Measurements from ENCODE around the gene PCAT7. TPM values are rescaled to one million over a fixed set of nuclear protein-coding genes. Genes with fewer than 3 reads are reported as not detected.

Gene PCAT7
- total and polyA plus RNA-seq, 2 experiments from 2014 or later: 4.0 to 5.5 TPM

GRCh38 chr9:94511134-94511954 lies 43.5 kb upstream of the PCAT7 start:
- H3K4me1 ChIP-seq (ENCODE audit: insufficient read depth): peaks cover 5% of the 10 kb centered on the region; the same call in 1 of the 2 replicates
- DNase-seq (ENCODE audit: low spot score) (peak; percentile 36), ATAC-seq (peak; percentile 39; the same call in 2 of the 3 replicates)
- H3K27me3 ChIP-seq (ENCODE audit: insufficient read depth): no peaks in the 10 kb centered on the region
- 0 out of 2 replicates have a peak, but pooled peaks cover under 1% of the 10 kb centered on the region for H3K79me2 ChIP-seq (replicated peaks; ENCODE audit: insufficient read depth)
- Mint-ChIP-seq H3K36me3 (ENCODE audit: low read depth) (no peaks in the 10 kb centered on the region), H3K27ac (no peak overlapping the region), H3K9me3 (no peaks in the 10 kb centered on the region), H3K27me3 (ENCODE audit: insufficient read depth, low read depth, poor library complexity) (peaks cover 2% of the 10 kb centered on the region), H3K4me1 (peaks cover 11% of the 10 kb centered on the region), H3K4me3 (no peak overlapping the region)
- H3K4me3 ChIP-seq: no peak overlapping the region
- H3K27ac ChIP-seq (ENCODE audit: low read depth): no peak overlapping the region
- H3K9me2 ChIP-seq (ENCODE audit: insufficient read depth): no peaks in the 10 kb centered on the region
- TF ChIP-seq, protein P1, sequence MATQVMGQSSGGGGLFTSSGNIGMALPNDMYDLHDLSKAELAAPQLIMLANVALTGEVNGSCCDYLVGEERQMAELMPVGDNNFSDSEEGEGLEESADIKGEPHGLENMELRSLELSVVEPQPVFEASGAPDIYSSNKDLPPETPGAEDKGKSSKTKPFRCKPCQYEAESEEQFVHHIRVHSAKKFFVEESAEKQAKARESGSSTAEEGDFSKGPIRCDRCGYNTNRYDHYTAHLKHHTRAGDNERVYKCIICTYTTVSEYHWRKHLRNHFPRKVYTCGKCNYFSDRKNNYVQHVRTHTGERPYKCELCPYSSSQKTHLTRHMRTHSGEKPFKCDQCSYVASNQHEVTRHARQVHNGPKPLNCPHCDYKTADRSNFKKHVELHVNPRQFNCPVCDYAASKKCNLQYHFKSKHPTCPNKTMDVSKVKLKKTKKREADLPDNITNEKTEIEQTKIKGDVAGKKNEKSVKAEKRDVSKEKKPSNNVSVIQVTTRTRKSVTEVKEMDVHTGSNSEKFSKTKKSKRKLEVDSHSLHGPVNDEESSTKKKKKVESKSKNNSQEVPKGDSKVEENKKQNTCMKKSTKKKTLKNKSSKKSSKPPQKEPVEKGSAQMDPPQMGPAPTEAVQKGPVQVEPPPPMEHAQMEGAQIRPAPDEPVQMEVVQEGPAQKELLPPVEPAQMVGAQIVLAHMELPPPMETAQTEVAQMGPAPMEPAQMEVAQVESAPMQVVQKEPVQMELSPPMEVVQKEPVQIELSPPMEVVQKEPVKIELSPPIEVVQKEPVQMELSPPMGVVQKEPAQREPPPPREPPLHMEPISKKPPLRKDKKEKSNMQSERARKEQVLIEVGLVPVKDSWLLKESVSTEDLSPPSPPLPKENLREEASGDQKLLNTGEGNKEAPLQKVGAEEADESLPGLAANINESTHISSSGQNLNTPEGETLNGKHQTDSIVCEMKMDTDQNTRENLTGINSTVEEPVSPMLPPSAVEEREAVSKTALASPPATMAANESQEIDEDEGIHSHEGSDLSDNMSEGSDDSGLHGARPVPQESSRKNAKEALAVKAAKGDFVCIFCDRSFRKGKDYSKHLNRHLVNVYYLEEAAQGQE (IDR thresholded peaks at IDR 0.05; ENCODE audit: unreplicated experiment): no peak
- TF ChIP-seq ZNF331 (CRISPR knock-in tag; IDR thresholded peaks at IDR 0.05; ENCODE audit: low read depth) (no peak), EZH2phosphoT487 (IDR thresholded peaks at IDR 0.05; ENCODE audit: unreplicated experiment) (no peak), EZH2 (IDR thresholded peaks at IDR 0.05; ENCODE audit: low read depth, unreplicated experiment) (no peak)
- TF ChIP-seq, protein P2, sequence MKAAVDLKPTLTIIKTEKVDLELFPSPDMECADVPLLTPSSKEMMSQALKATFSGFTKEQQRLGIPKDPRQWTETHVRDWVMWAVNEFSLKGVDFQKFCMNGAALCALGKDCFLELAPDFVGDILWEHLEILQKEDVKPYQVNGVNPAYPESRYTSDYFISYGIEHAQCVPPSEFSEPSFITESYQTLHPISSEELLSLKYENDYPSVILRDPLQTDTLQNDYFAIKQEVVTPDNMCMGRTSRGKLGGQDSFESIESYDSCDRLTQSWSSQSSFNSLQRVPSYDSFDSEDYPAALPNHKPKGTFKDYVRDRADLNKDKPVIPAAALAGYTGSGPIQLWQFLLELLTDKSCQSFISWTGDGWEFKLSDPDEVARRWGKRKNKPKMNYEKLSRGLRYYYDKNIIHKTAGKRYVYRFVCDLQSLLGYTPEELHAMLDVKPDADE (IDR thresholded peaks at IDR 0.05): no peak
- no peaks in the 10 kb centered on the region for H3K36me3 ChIP-seq (ENCODE audit: insufficient read depth)
- H3K4me2 ChIP-seq: no peak overlapping the region
- no peak overlapping the region for H2AFZ ChIP-seq
- no peaks in the 10 kb centered on the region for H4K20me1 ChIP-seq (replicated peaks; ENCODE audit: insufficient read depth)
- no peaks in the 10 kb centered on the region for H3F3A ChIP-seq (replicated peaks; ENCODE audit: low read depth)

GRCh38 chr9:94511955-94512265 lies 43.0 kb upstream of the PCAT7 start:
- Histone ChIP-seq H3K36me3 (ENCODE audit: insufficient read depth) (no peaks in the 10 kb centered on the region), H4K20me1 (replicated peaks; ENCODE audit: insufficient read depth) (no peaks in the 10 kb centered on the region), H3K27me3 (ENCODE audit: insufficient read depth) (no peaks in the 10 kb centered on the region), H3K4me3 (no peak overlapping the region), H3K27ac (ENCODE audit: low read depth) (no peak overlapping the region), H3F3A (replicated peaks; ENCODE audit: low read depth) (no peaks in the 10 kb centered on the region), H3K4me2 (no peak overlapping the region), H3K4me1 (ENCODE audit: insufficient read depth) (peaks cover 5% of the 10 kb centered on the region; the same call in 1 of the 2 replicates), H3K79me2 (replicated peaks; ENCODE audit: insufficient read depth) (no peaks in the 10 kb centered on the region), H3K9me2 (ENCODE audit: insufficient read depth) (no peaks in the 10 kb centered on the region), H2AFZ (no peak overlapping the region)
- no peak overlapping the region for H3K4me3 Mint-ChIP-seq
- H3K4me1 Mint-ChIP-seq: peaks cover 11% of the 10 kb centered on the region
- H3K27me3 Mint-ChIP-seq (ENCODE audit: insufficient read depth, low read depth, poor library complexity): peaks cover 3% of the 10 kb centered on the region
- H3K27ac Mint-ChIP-seq: no peak overlapping the region
- H3K36me3 Mint-ChIP-seq (ENCODE audit: low read depth): no peaks in the 10 kb centered on the region
- DNase-seq (ENCODE audit: low spot score) (no peak), ATAC-seq (no peak)
- no peaks in the 10 kb centered on the region for H3K9me3 Mint-ChIP-seq
- no peak for TF ChIP-seq STAT1 (IDR thresholded peaks at IDR 0.05; ENCODE audit: unreplicated experiment)
- TF ChIP-seq EZH2phosphoT487 (IDR thresholded peaks at IDR 0.05; ENCODE audit: unreplicated experiment): no peak
- TF ChIP-seq EZH2 (IDR thresholded peaks at IDR 0.05; ENCODE audit: low read depth, unreplicated experiment): no peak
- TF ChIP-seq, protein P2 (IDR thresholded peaks at IDR 0.05): no peak
- no peak for TF ChIP-seq CTCF (conservative IDR thresholded peaks at IDR 0.05; ENCODE audit: low read depth in 2 of 2)
- TF ChIP-seq, protein P1 (IDR thresholded peaks at IDR 0.05; ENCODE audit: unreplicated experiment): no peak
- TF ChIP-seq NANOG (IDR thresholded peaks at IDR 0.05; ENCODE audit: borderline replicate concordance): no peak
- no peak for TF ChIP-seq ZNF331 (CRISPR knock-in tag; IDR thresholded peaks at IDR 0.05; ENCODE audit: low read depth)
- no peak for TF ChIP-seq ZNF114 (CRISPR knock-in tag; IDR thresholded peaks at IDR 0.05)
- TF ChIP-seq JUNB (IDR thresholded peaks at IDR 0.05; ENCODE audit: unreplicated experiment): no peak
- TF ChIP-seq CREB1 (CRISPR knock-in tag; IDR thresholded peaks at IDR 0.05; ENCODE audit: low read depth): no peak

Measured in GM23338 (cell line).